ENCODE data around the gene GZF1.

GRCh38 chr20:23325107-23325506, 36.9 kb upstream of the GZF1 start:
- no peak for TF ChIP-seq CTCF (IDR thresholded peaks at IDR 0.05)
- no peak for TF ChIP-seq POLR2AphosphoS5 (IDR thresholded peaks at IDR 0.05)
- TF ChIP-seq POLR2A (IDR thresholded peaks at IDR 0.05; ENCODE audit: low read depth): no peak

Measured in esophagus muscularis mucosa (tissue), 3 donors.